Measurements from ENCODE around the gene UCN.

- no peak for TF ChIP-seq CTCF (conservative IDR thresholded peaks at IDR 0.05 in 1 of 2, IDR thresholded peaks at IDR 0.05 in 1 of 2; ENCODE audit: extremely low read depth in 1 of 2, insufficient read depth in 1 of 2, low read depth in 1 of 2, low read length in 2 of 2)
- TF ChIP-seq EZH2 (IDR thresholded peaks at IDR 0.05; ENCODE audit: borderline replicate concordance, low read length): no peak
These were observed 38.1 kb downstream of the UCN start for GRCh38 chr2:27270131-27270530.
